Stimulated activated CD8-positive, alpha-beta memory T cell treated with anti-CD3 and anti-CD28 coated beads, Interleukin-12 subunit alpha, Interleukin-12 subunit beta, amount 100 ng/mL, for 4 hours (primary cell): ENCODE results near the gene OR8B3.

ENCODE experiments used
- DNase-seq: peaks from one replicate; pipeline ENCODE4 v3.0.0-alpha.2; 2020; ENCODE audit warnings: low read depth

OR8B3 gene

GRCh38 chr11:124359566-124359965 is 39.3 kb downstream of the OR8B3 start:
- no peak for DNase-seq

- no peak for DNase-seq
Observed at GRCh38 chr11:124346311-124346955, 52.4 kb downstream of the OR8B3 start.
